GM19463 (cell line): ENCODE measurements around the gene TRABD2B.

ENCODE experiments used
- ATAC-seq: cut with Tn5 transposase; IDR thresholded peaks from one replicate; pipeline ENCODE4 v1.9.1; 2021; ENCODE audit warnings: mild to moderate bottlenecking, moderate library complexity; ENCODE audit not compliant: unreplicated experiment

The TRABD2B gene

DNA sequence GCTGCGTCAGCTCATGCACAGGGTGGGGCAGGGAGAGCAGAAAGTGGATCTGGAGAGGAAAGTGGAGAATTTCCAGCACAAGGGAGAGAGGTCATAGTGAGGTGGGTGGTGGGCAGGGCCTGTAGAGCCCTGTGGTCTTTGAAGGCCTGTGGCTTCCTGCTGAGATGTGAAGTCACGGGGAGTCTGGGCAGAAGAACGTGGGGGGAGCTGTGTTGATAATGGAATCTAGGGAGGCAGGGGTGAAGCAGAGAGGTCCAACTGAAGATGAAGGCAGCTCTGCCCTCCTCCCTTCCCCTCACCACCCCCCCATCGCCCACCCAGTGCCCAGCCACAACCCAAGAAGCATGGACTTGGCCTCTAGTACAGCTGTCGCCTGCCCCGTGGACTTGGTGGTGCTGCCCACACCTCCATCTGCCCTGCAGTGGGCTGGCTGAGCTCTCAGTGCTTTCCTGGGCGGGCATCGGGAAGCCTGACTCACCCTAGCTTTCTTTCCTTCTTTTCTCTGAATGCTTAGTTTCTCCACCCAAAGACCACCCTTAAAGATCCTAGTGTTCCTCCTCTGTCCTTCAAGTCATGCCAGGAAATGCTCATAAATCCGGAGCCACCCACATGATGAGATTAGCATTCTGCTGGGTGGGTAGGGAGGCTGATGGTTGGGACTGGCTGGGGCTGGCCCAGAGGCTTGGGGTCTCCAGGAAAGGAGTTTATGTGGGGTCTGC, 186.1 kb downstream of the TRABD2B start:
- no peak for ATAC-seq

DNA sequence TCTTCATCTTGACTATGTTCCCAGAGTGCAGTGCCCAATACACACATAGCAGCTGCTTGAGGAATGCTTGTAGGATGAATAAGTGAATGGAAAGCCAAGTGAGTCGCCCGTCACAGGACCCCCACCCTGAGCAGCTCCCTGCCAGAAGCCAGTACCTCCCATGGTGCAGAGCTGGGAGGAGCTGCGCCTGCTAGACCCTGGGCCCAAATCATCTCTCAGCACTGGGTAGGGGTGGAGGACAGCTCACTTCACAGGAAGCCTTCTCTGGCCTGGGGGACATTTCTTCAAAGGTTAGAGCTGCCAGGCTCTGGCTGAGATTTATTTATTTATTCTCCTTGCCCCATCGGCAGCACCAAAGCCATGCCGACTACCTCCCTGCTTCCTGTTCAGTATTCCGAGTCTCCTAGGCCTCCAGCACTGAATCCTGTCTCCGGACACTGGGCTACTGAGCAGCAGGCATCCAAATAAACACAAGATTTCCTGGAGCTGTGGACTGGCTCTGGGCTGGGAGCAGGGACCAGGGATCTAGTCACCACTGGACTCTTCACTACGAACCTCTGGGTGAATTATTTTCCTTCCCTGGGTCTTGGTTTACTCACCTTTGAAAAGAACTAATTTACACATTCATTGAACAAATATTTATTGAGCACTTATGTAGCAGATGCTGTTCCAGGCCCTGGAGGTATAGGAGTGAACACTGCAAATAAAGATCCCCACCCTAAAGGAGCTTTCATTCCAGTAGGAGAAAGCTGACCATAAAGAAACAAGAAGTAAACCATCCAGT, 187.7 kb downstream of the TRABD2B start:
- ATAC-seq = no peak

DNA sequence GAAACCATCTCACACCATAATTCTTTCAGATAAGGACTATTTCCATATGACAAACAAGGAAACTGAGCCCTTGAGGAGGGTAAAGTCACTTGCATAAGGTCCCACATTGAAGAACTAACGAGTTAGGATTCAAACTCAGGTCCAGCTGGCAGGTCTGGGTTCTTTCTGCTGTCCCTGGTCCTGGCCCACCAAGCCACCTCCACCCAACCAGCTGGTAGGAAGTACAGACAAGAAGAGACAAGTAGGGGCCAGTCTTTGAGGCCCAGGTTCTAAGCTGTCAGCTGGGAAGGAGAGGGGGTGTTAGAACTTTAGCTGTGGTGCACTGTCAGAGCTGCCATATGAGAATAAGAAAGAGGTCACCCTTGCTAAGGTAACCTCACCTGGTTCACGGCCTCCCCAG, 188.6 kb downstream of the TRABD2B start:
- ATAC-seq = no peak

DNA sequence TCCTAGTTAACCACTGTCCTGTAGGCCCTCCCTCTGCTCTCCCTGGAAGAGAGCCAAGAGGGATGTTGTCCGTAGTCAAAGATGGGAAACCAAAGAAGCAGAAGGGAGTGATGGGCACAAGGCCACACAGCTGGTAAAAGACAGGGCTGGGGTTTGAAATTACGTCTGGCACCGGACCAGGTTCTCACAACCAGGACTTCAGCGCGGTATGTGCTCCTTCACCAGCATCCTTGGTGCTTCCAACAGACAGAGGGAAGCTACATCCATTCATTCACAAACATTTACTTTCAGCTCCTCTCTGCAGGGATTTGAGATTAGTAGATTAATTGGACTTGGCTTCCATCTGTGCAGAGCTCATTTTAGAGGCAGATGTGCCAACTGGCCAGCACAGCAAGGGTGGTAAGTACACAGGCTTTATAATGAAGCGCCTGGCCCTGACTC, 191.2 kb downstream of the TRABD2B start:
- no peak for ATAC-seq

DNA sequence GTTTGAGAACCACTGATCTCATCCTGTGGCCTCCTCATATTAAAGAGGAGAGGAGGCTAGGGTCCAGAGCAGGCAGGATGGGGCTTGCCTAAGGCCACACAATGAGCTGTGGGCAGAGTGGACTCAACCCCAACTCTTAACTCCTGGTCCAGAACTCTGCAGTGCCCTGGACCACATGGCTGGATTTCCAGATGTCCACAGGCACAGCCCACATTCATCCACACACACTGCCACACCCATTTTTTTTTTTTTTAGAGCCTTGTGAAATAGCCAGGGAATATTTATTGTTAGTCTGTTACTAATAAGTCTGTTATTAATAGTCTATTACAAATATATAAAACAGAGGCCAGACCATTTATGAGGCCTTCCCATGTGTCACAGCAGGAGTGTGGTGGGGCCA, 192.2 kb downstream of the TRABD2B start:
- no peak for ATAC-seq

DNA sequence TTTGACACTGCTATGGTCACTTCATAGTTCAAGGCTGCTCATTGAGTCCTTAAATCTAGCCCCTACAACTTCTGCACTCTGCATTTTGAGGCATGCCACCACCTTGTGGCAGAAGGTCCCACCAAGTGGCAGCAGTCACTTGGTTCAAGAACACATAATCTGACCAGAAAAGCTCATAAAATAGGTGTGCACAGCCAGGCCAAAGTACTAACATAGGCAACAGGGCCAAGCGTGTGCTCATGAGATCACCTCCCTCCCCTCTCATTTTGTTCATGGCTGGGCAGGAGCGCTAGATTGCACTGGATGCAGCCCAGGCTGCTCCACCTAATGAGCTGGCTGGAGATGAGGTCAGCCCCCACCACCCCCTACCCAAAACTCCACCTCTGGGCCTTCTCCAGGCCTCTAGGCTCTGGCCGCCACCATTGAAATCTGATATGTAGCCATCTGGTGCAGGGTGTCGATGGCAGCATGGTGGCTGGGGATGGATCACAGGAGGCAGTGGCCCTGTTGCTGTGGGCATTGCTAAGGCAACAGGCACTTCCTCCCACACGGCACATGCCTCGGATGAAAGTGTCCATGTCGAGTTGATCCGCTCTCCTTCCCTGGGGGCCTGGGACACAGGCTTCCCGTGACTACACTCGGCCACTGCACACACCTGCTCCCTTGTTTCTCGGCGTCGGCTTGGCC, 193.2 kb downstream of the TRABD2B start:
- no peak for ATAC-seq

DNA sequence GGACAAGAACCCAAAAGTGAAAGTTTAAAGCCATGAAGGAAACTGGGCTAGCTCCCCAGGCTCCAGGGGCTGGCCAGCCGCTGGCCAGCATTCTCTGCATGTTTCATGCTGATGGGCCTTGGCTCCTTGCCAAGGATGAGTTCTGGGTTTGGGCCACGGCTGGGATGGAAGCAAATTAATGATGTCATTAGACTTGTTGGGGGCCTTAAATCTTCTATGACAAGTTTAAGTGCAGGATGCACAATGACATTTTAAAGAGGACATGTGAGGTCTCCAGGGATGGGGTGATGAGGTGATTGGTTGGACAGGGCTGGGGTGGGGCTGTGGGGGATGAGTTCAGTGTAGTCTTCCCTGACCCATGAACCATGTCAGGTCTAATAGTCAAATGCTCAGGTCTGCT, 199.6 kb downstream of the TRABD2B start:
- no peak for ATAC-seq

DNA sequence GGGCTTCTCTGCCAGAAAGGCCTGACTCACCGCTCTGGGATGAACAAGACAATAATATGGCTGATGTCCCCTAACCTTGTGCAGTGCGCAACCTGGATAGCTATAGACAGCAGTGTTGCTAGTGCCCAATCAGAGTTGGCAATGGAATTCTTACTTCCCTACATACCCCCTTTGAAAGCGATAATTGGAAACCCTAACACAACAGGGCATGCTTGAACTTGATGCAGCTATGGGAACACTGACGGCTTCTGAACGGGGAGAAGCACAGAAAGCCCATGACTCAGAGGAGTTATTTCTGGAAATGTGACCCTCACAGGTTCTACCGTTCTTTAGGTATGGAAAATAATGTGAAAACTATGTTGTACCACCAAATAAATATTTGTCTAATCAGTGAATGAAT, 200.6 kb downstream of the TRABD2B start:
- ATAC-seq = no peak

DNA sequence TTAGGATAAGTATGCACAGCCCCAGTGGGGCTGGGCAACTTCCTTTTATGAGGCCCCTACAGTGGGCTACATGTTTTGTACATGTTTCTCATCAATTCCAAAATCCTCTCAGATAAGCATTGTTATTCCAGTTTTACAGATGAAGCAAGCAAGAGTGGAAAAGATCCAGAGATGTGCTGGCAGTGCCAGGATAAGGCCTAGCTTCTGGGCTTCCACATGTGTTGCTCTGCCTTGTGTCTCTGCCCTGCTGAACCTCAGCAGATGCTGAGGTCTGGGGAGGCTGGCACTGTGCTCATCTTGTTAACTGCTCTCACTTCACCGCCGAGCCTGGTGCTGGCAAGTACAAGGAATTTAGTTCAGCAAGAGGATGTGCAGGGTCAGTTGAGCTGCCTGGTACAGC, 202.1 kb downstream of the TRABD2B start:
- no peak for ATAC-seq

DNA sequence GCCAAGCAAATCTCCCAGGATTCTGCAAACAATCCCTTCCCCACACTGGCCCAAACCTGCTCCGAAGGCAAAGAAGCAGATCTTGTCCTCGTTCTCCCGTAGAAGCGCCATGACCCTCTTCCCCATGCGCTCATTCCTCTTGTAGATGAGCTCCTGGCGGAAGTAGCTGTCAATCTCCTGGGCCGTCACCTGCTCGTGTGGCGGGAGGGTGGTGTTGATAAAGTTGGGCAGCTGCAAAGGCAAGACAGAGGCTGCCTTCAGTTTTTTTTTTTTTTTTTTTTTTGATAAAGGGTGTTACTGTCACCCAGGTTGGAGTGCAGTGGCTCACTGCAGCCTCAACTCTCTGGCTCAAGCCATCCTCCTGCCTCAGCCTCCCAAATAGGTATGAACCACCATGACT, 202.7 kb downstream of the TRABD2B start:
- no peak for ATAC-seq

DNA sequence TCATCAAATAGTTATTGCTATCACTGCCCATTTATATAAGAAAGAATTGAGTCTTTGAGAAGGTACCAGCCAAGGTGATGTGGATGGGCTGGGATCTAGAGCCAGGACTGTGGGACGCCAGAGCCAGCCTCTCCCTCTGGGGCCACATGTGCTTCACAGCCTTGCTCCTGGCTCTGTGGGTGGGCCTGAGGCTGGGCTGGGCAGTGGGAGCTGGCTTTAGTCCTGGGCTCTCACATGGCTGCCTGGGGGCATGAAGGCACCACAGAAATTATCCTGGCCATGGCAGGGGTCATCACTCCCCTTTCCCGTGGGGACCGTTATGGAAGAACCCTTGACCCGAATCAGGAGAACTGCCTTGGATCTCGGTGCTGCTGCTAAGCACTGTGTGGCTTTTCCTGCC, 203.1 kb downstream of the TRABD2B start:
- no peak for ATAC-seq

DNA sequence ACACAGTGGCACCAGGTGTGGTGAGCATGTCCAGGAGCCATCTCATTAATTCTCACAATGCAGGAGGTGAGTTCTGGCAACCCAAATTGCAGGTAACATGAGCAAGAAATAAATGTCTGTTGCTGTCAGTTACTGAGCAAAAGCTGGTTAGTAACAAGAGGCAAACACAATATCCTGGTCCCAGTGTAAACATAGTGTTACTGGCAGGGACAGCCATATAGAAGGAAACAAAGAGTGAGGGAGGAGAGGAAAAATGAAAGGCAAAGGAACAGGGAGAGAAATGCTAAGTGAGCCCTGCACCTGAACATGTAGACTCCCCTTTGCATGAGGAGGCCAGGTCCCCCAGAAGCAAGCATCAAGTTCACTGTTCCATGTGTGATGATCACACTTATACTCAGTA, 203.6 kb downstream of the TRABD2B start:
- ATAC-seq = no peak

DNA sequence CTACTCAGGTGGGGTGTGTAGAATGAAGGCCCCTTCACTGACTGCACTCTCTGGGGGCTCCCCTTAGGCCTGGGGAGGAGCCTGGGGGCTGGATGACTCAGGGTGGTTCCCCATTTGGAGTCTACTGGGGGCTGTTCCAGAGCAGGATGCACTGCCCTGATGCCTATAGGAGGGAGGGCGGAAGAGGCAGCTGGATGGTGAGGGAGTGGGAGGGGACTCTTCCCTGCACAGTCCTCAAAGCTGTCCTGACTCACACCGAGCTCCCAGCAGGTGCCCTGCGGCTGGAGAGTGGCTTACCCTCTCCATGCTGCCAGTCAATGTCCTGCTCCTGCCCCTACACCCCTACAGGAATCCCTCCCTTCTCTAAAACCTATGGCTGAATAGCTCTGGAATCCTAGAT, 204.4 kb downstream of the TRABD2B start:
- ATAC-seq = no peak

DNA sequence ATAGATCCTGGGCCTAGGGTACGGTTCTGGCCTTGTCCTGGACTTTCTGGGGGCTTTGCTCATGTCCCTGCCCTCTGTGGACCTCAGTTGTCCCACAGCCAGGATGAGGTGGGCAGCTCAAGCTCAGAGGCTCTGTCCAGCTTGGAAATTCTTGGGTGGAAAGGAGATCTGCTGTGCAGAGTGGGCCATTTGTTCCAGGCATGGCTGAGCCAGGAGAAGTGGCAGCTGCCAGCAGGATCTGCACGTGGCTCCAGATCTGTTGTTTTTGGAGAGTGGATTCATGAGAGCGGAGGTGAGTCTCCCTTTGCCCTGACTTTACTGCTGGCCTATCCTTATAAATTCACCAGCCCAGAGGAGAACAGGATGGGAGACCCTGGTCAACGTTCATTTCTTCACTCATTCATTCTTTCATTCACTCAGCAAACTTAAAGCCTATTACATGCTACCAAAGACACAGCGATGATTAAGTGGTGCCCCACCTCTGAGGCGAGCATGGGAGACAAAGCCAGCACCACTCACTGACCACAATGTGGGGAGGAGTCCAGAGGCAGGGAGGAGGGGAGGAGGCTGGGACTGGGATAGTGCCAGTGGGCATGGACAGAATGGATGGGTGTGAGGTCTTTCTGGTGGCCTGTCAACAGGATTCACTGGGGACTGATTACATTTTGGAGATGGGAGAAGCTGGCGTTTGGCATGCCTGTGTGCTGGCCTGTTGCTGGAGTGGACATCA, 205.1 kb downstream of the TRABD2B start:
- ATAC-seq = no peak

DNA sequence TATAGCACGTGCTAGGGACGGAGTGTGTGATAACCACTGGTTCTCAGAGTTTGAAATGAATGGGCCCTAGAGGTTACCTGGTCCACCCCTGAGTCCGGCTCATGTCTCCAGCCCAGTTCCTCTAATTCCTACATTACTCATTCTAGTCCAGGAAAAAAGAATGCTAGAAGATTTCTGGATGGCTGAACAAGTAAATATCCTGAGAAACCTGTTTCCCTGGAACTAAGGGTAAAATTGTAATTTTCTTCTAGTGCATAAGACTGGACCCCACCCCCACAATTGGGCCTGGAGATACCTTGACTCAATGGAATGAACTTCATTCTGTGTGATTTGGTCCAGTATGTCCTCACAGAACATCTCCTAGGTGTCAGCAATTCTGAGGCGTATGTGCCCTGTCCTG, 208.4 kb downstream of the TRABD2B start:
- ATAC-seq = no peak

DNA sequence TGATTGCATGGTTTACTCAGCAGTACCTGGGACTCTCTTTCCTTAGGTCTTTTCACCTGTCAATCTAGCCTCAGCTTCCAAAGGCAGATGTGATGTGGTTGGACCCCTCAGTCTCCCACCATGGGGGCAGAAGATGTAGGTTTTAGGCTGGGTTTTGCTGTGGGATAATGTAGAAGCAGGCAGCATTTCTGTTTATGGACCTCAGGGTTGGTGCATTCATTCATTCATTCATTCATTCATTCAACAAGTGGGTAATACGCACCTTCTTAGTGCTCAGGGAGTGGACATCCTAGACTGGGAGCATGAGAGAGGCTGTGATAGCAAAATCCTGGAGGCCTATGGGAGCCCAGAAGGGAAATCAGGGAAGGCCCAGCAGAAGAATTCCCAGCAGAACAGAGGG, 209.6 kb downstream of the TRABD2B start:
- ATAC-seq = no peak

DNA sequence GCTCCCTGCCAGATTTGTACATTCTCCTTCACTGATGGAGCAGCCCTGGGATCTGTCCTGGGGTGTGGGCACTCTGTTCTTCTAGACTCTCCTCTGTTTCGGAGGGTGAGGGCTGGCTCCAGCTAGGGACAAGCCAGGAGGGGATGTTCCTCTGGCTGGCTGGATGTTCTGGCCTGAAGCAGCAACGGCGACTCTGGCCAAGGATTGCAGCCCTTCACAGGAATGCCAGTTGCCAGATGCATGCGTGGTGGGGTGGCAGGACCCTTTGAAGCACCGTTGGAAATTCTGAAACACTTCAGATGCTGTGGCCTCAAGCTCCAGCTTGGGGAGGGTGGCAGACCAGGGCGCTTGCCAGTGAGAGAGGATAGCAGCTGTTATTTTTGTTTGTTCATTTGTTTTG, 210.9 kb downstream of the TRABD2B start:
- ATAC-seq = no peak

DNA sequence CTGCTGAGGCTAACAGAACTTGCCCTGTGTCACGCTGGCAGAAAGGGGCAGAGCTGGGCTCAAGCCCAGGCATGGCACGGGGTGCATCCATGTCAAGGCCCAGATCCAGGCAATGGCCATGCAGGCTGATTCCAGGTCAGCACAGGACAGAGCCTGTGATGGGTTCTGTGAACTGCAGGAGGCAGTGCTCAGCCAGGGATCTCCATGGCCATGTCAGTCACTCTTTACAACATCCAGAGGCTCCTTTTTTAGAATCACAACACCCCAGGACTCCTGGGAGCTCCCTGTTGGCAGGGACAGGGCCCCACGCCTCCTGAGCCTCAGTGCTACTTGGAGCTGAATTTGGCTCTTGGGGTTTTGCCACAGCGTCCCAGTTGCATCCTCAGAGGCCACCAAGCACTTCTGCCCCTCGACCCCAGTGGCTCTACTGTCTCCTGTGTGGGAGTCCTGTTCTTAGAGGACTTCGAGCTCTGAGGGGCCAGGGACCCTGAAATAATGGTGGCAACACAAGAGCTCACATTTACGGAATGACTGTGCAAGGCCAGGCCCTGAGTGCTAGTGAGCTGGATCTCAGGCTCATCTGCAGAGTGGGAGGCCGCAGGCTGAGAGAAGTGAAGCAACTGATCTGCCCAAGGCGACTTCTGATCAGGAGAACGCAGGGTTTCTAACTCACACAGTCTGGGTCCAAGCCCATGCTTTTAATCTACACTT, 211.5 kb downstream of the TRABD2B start:
- no peak for ATAC-seq

DNA sequence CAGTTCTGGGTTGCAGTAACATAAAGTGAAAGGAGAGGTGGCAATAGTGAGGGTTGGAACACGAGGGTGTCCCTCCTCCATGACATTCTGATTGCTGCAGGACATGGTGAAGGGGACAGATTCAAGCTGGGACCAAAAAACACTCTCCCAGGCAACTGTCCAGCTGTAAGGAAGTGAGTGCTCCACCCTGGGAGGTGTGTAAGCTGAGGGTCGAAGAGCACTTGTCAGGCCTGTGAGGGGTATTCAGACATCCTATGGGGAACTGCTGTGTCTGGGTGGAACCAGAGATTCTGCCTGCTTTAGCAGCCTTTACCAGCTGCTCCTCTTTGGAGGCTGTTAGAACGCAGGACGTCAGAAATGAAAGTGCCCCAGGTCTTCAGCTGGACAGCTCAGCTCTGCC, 212.1 kb downstream of the TRABD2B start:
- ATAC-seq = no peak

DNA sequence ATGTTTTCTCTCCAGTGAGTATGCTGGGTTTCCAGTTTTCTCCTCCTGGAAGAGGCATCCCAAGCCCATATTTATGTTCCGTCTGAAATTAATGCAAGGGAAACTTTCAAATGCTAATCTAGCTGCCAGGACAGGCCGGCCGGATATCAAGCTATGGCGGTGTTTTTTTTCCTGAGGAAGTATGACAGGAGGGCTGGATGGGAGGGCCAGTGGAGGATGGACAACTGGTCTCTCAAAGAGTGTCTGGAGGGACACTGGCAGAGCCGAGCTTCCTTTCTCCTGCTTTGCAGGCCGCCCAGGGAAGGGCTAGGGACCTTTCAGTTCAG, 212.7 kb downstream of the TRABD2B start:
- ATAC-seq = no peak
